LNCaP clone FGC (cell line): ENCODE data around the gene RHOB.

Experiments used
- DNase-seq: peaks from one replicate; pipeline ENCODE4 v3.0.0-alpha.2; 2011; ENCODE audit warnings: low read depth
- H3K4me3 ChIP-seq: 2 replicates; pipeline ENCODE4 v1.5.1; 2011; ENCODE audit warnings: mild to moderate bottlenecking, low read depth, low read length, control low read depth
- CTCF ChIP-seq: IDR thresholded peaks from 2 replicates; pipeline ENCODE4 v1.5.1; 2012; ENCODE audit warnings: mild to moderate bottlenecking; ENCODE audit not compliant: control insufficient read depth, insufficient read depth; ENCODE audit errors: extremely low read depth

The RHOB gene

GRCh38 chr2:20486571-20486970 lies 39.7 kb downstream of the RHOB start:
- no peak for TF ChIP-seq CTCF
- H3K4me3 ChIP-seq = no peak overlapping the region
- DNase-seq = no peak

GRCh38 chr2:20487030-20487391 lies 40.1 kb downstream of the RHOB start:
- H3K4me3 ChIP-seq = no peak overlapping the region
- no peak for DNase-seq
- TF ChIP-seq CTCF = no peak

- no peak overlapping the region for H3K4me3 ChIP-seq
- no peak for TF ChIP-seq CTCF
- no peak for DNase-seq
Observed at GRCh38 chr2:20487392-20488174, 40.7 kb downstream of the RHOB start.

GRCh38 chr2:20488201-20488641 lies 41.3 kb downstream of the RHOB start:
- TF ChIP-seq CTCF = no peak
- H3K4me3 ChIP-seq = no peak overlapping the region
- DNase-seq = no peak

- DNase-seq = no peak
- no peak overlapping the region for H3K4me3 ChIP-seq
- no peak for TF ChIP-seq CTCF
Observed at GRCh38 chr2:20488782-20489181, 41.9 kb downstream of the RHOB start.

GRCh38 chr2:20490300-20491181 lies 43.7 kb downstream of the RHOB start:
- no peak for TF ChIP-seq CTCF
- H3K4me3 ChIP-seq = no peak overlapping the region
- DNase-seq = no peak
